Sigmoid colon (tissue), 7 donors: Measurements from ENCODE around the gene HOXA13. TPM values are rescaled to one million over a fixed set of nuclear protein-coding genes. Genes with fewer than 3 reads are reported as not detected.

ENCODE experiments used
- DNase-seq: peaks from one replicate; pipeline ENCODE4 v3.0.0-alpha.2; 2019
- H3K27ac ChIP-seq, 4 donors: fragments of 200-600 bp; sonication (generic); one replicate each; pipeline ENCODE4 v1.5.1; 2016 to 2019; ENCODE audit warnings: mild to moderate bottlenecking in 1 of 4
- H3K27me3 ChIP-seq, 3 donors: fragments of 200-600 bp; sonication (generic); one replicate each; pipeline ENCODE4 v1.5.1; 2019; ENCODE audit warnings: mild to moderate bottlenecking in 1 of 3
- H3K36me3 ChIP-seq, 4 donors: fragments of 200-600 bp; sonication (generic); one replicate each; pipeline ENCODE4 v1.5.1; 2016 to 2019
- H3K4me1 ChIP-seq, 4 donors: fragments of 200-600 bp; sonication (generic); one replicate each; pipeline ENCODE4 v1.5.1; 2017 to 2019
- H3K4me3 ChIP-seq, 4 donors: fragments of 200-600 bp; sonication (generic); one replicate each; pipeline ENCODE4 v1.5.1; 2017 to 2019; ENCODE audit warnings: mild to moderate bottlenecking in 2 of 4, moderate library complexity in 1 of 4
- H3K9me3 ChIP-seq, 4 donors: fragments of 200-600 bp in 3 of 4; sonication (generic) in 3 of 4; one replicate each; pipeline versions ENCODE4 v1.5.1 to v1.6.1; 2013 to 2019
- CTCF ChIP-seq, 4 experiments: fragments of 450-650 bp in 3 of 4; fragments of 200-600 bp in 1 of 4; IDR thresholded peaks; one replicate each; pipeline ENCODE4 v1.5.1; 2016 to 2019; ENCODE audit warnings: antibody characterized with exemption in 4 of 4, mild to moderate bottlenecking in 3 of 4, moderate library complexity in 2 of 4
- EP300 ChIP-seq, 4 donors: sonication (generic); formaldehyde crosslinking; IDR thresholded peaks; one replicate each; pipeline ENCODE4 v1.6.1; 2017; ENCODE audit warnings: antibody characterized with exemption in 4 of 4
- POLR2A ChIP-seq, 2 donors: fragments of 450-650 bp; IDR thresholded peaks; one replicate each; pipeline ENCODE4 v1.6.1; 2016; ENCODE audit warnings: antibody characterized with exemption in 2 of 2, mild to moderate bottlenecking in 2 of 2, moderate library complexity in 2 of 2
- POLR2AphosphoS5 ChIP-seq, 4 donors: sonication (generic); formaldehyde crosslinking; IDR thresholded peaks; one replicate each; pipeline ENCODE4 v1.6.1; 2017; ENCODE audit warnings: antibody characterized with exemption in 4 of 4
- WGBS, 2 donors: extraction: QIAGEN DNeasy Blood & Tissue Kit; methylation state at CpG; one replicate each; pipeline ENCODE4 v1.1.7; 2013; 5-methylcytosine and 5-hydroxymethylcytosine counted together
- intact Hi-C: fragments of 100-400 bp; cut with DNase I; formaldehyde crosslinking; loops from one replicate; pipeline ENCODE4 v1.15.1; 2023
- polyA plus RNA-seq, 3 donors: library from polyadenylated mRNA; stranded (reverse); fragments of 200-250 nt; gene quantifications; one replicate each; pipeline ENCODE4 v1.2.3, GENCODE V29; 2013
- total RNA-seq, 4 donors: library from RNA; depleted of rRNA; stranded (reverse); fragments of >200 nt; gene quantifications; one replicate each; pipeline ENCODE4 v1.1.0, GENCODE V29; 2016
- donor health status: healthy with polysubstance abuse.
- donor health status: Bipolar disorder and iron deficiency.
- donor health status: healthy.

HOXA13 gene
- total and polyA plus RNA-seq, 7 donors = 9.4 to 35.3 (median 20.8) TPM

- Histone ChIP-seq H3K9me3 (no peaks in the 10 kb centered on the region), H3K27me3 (no peaks in the 10 kb centered on the region), H3K4me3 (peak overlapping the region in 3 of 4 donors; percentile 80 to 85 (median 83)), H3K4me1 (peaks cover 0 to 50% (median 44%) of the 10 kb centered on the region in 4 donors), H3K27ac (peak overlapping the region in 3 of 4 donors; percentile 97 to 98 (median 98)), H3K36me3 (no peaks in the 10 kb centered on the region)
- WGBS, 2 donors = 6 to 23% methylated on average over 23 of the region's 23 CpGs
- TF ChIP-seq POLR2A (IDR thresholded peaks at IDR 0.05) = no peak
- no peak for TF ChIP-seq CTCF (IDR thresholded peaks at IDR 0.05)
- TF ChIP-seq POLR2AphosphoS5 (IDR thresholded peaks at IDR 0.05) = no peak
- no peak for TF ChIP-seq EP300 (IDR thresholded peaks at IDR 0.05)
- DNase-seq = peak; percentile 69
- intact Hi-C loops = loop anchor here (2.0 kb wide), 2 partner anchors 473 to 959 kb away; partner anchors contain the start of genes CBX3 and HNRNPA2B1
These were observed 39.7 kb downstream of the HOXA13 start for GRCh38 chr7:27160145-27160545.

GRCh38 chr7:27159266-27160144, 40.4 kb downstream of the HOXA13 start:
- intact Hi-C loops = loop anchor here (2.0 to 5.0 kb wide), 4 partner anchors 302 to 1207 kb away; partner anchors contain the start of genes CBX3 and HNRNPA2B1
- peak; percentile 63 for DNase-seq
- Histone ChIP-seq H3K27ac (no peak overlapping the region), H3K4me3 (no peak overlapping the region), H3K36me3 (no peaks in the 10 kb centered on the region), H3K4me1 (peaks cover 0 to 54% (median 50%) of the 10 kb centered on the region in 4 donors), H3K27me3 (no peaks in the 10 kb centered on the region), H3K9me3 (no peaks in the 10 kb centered on the region)
- 15 to 43% methylated on average over 27 of the region's 27 CpGs for WGBS, 2 donors
- TF ChIP-seq POLR2AphosphoS5 (IDR thresholded peaks at IDR 0.05) (no peak), EP300 (IDR thresholded peaks at IDR 0.05) (no peak), CTCF (IDR thresholded peaks at IDR 0.05) (no peak), POLR2A (IDR thresholded peaks at IDR 0.05) (no peak)

GRCh38 chr7:27158436-27159265, 41.2 kb downstream of the HOXA13 start:
- Histone ChIP-seq H3K27ac (no peak overlapping the region), H3K4me1 (peaks cover 0 to 58% (median 49%) of the 10 kb centered on the region in 4 donors), H3K27me3 (no peaks in the 10 kb centered on the region), H3K4me3 (no peak overlapping the region), H3K9me3 (no peaks in the 10 kb centered on the region), H3K36me3 (no peaks in the 10 kb centered on the region)
- TF ChIP-seq POLR2AphosphoS5 (IDR thresholded peaks at IDR 0.05) = no peak
- no peak for TF ChIP-seq CTCF (IDR thresholded peaks at IDR 0.05)
- TF ChIP-seq POLR2A (IDR thresholded peaks at IDR 0.05) = no peak
- TF ChIP-seq EP300 (IDR thresholded peaks at IDR 0.05) = no peak
- DNase-seq = peak; percentile 64
- WGBS, 2 donors = 11 to 35% methylated on average over 35 of the region's 35 CpGs
- intact Hi-C loops = loop anchor here (5.0 kb wide), 2 partner anchors 301 to 1206 kb away; no protein-coding TSS in a partner anchor

GRCh38 chr7:27157702-27158431, 42.0 kb downstream of the HOXA13 start:
- H3K27ac ChIP-seq = peak overlapping the region in 2 of 4 donors; percentile 83 to 91
- H3K27me3 ChIP-seq = no peaks in the 10 kb centered on the region
- WGBS, 2 donors = 11 to 29% methylated on average over 30 of the region's 30 CpGs
- DNase-seq = peak; percentile 60
- no peak for TF ChIP-seq CTCF (IDR thresholded peaks at IDR 0.05)
- no peak for TF ChIP-seq POLR2A (IDR thresholded peaks at IDR 0.05)
- H3K9me3 ChIP-seq = no peaks in the 10 kb centered on the region
- no peak overlapping the region for H3K4me3 ChIP-seq
- no peaks in the 10 kb centered on the region for H3K36me3 ChIP-seq
- intact Hi-C loops = loop anchor here (5.0 kb wide), 2 partner anchors 301 to 1206 kb away; no protein-coding TSS in a partner anchor
- H3K4me1 ChIP-seq = peaks cover 0 to 57% (median 50%) of the 10 kb centered on the region in 4 donors
